A549 (cell line): Measurements from ENCODE around the gene PAPLN. TPM values are rescaled to one million over a fixed set of nuclear protein-coding genes. Genes with fewer than 3 reads are reported as not detected.

Experiments
- ATAC-seq, 2 experiments: fragments of 200-7000 bp in 1 of 2; fragments of >200 bp in 1 of 2; cut with Nextera tagmentation in 1 of 2; cut with Tn5 transposase in 1 of 2; 3 replicates each; pipeline versions ENCODE4 v1.8.0 to v1.9.1; 2018 to 2020; ENCODE audit warnings: mild to moderate bottlenecking in 1 of 2, moderate library complexity in 1 of 2
- CTCF ChIA-PET: fragments of 300-600 bp; sonication (Branson Sonifier 250); formaldehyde crosslinking; extraction: SDS; loops from one replicate; lab custom pipeline; 2021; ENCODE audit warnings: antibody characterized with exemption, inconsistent platforms; lab: Yijun Ruan, JAX
- POLR2A ChIA-PET: fragments of 350-600 bp; formaldehyde crosslinking; extraction: SDS; loops from one replicate; lab custom pipeline; 2021; ENCODE audit warnings: antibody characterized with exemption, inconsistent platforms; lab: Yijun Ruan, JAX
- DNase-seq, 2 experiments: peaks; one replicate each; pipeline versions ENCODE4 v3.0.0 to v3.0.0-alpha.2; 2011 to 2016; ENCODE audit warnings: low read depth in 1 of 2, low spot score in 1 of 2
- FAIRE-seq: peaks from 2 replicates; lab custom pipeline; 2011; peaks lifted over from hg19 to GRCh38; lab: Jason Lieb, UNC
- H3K27ac ChIP-seq, 2 experiments: fragments of >200 bp; sonication (Bioruptor Twin); formaldehyde crosslinking; 3 replicates each; pipeline ENCODE4 v1.5.1; 2016 to 2017
- H3K4me1 ChIP-seq: fragments of >200 bp; sonication (Bioruptor Twin); formaldehyde crosslinking; 3 replicates; pipeline ENCODE4 v1.6.1; 2016
- H3K4me2 ChIP-seq: fragments of >200 bp; sonication (Bioruptor Twin); formaldehyde crosslinking; 3 replicates; pipeline ENCODE4 v1.6.1; 2016
- H3K4me3 ChIP-seq: fragments of >200 bp; sonication (Bioruptor Twin); formaldehyde crosslinking; 3 replicates; pipeline ENCODE4 v1.5.1; 2016
- H3K9me3 ChIP-seq: fragments of >200 bp; sonication (Bioruptor Twin); formaldehyde crosslinking; 3 replicates; pipeline ENCODE4 v1.6.1; 2016
- CEBPB ChIP-seq, 2 experiments: fragments of >200 bp in 1 of 2; sonication (Bioruptor Twin) in 1 of 2; formaldehyde crosslinking in 1 of 2; IDR thresholded peaks; 2 replicates each; pipeline ENCODE4 v1.6.1; 2012 to 2016
- CHD2 ChIP-seq: fragments of 150-350 bp; IDR thresholded peaks from 2 replicates; pipeline ENCODE4 v1.6.1; 2014; ENCODE audit warnings: low read length; ENCODE audit not compliant: partially characterized antibody
- CHD4 ChIP-seq: fragments of 200-600 bp; sonication (generic); IDR thresholded peaks from 2 replicates; pipeline ENCODE4 v1.6.1; 2016; ENCODE audit warnings: antibody characterized with exemption, mild to moderate bottlenecking, borderline replicate concordance
- FOSB ChIP-seq: fragments of 250-450 bp; sonication (Bioruptor Pico); IDR thresholded peaks from 2 replicates; pipeline ENCODE4 v1.5.0; 2020; ENCODE audit warnings: mild to moderate bottlenecking, moderate library complexity
- FOXS1 ChIP-seq: fragments of 250-450 bp; sonication (Bioruptor Pico); IDR thresholded peaks from 2 replicates; pipeline ENCODE4 v1.5.0; 2020; ENCODE audit warnings: mild to moderate bottlenecking, moderate library complexity
- HDAC2 ChIP-seq: fragments of 200-600 bp; sonication (generic); IDR thresholded peaks from 2 replicates; pipeline ENCODE4 v1.6.1; 2016
- HEYL ChIP-seq: fragments of 250-450 bp; sonication (Bioruptor Pico); IDR thresholded peaks from 2 replicates; pipeline ENCODE4 v1.8.0; 2021; ENCODE audit warnings: mild to moderate bottlenecking, moderate library complexity
- HOXB5 ChIP-seq: fragments of 250-450 bp; sonication (Bioruptor Pico); IDR thresholded peaks from 2 replicates; pipeline ENCODE4 v1.5.0; 2020; ENCODE audit warnings: mild to moderate bottlenecking, moderate library complexity
- JUNB ChIP-seq: fragments of >200 bp; sonication (Bioruptor Twin); formaldehyde crosslinking; IDR thresholded peaks from 2 replicates; pipeline ENCODE4 v1.6.1; 2016
- KDM1A ChIP-seq: fragments of 200-600 bp; sonication (generic); IDR thresholded peaks from 2 replicates; pipeline ENCODE4 v1.6.1; 2016; ENCODE audit warnings: low read depth, mild to moderate bottlenecking
- KDM5A ChIP-seq: fragments of 200-600 bp; sonication (generic); IDR thresholded peaks from 2 replicates; pipeline ENCODE4 v1.6.1; 2016; ENCODE audit warnings: antibody characterized with exemption, mild to moderate bottlenecking
- MAFK ChIP-seq: fragments of 450-650 bp; IDR thresholded peaks from 2 replicates; pipeline ENCODE4 v1.6.1; 2014; ENCODE audit not compliant: partially characterized antibody
- MAZ ChIP-seq: fragments of 150-350 bp; IDR thresholded peaks from 2 replicates; pipeline ENCODE4 v1.6.1; 2014; ENCODE audit warnings: antibody characterized with exemption, low read depth, low read length, borderline replicate concordance
- MYC ChIP-seq: IDR thresholded peaks from 2 replicates; pipeline ENCODE4 v1.6.1; 2012; ENCODE audit warnings: mild to moderate bottlenecking, inconsistent platforms, low read length, improper control_type of control experiment, borderline replicate concordance
- POLR2A ChIP-seq: IDR thresholded peaks from 2 replicates; pipeline ENCODE4 v1.6.1; 2012; ENCODE audit warnings: mild to moderate bottlenecking, low read length
- RARB ChIP-seq: fragments of 250-450 bp; sonication (Bioruptor Pico); IDR thresholded peaks from 2 replicates; pipeline ENCODE4 v1.8.0; 2021; ENCODE audit warnings: mild to moderate bottlenecking, moderate library complexity
- RNF2 ChIP-seq: fragments of 200-600 bp; sonication (generic); IDR thresholded peaks from 2 replicates; pipeline ENCODE4 v1.6.1; 2016; ENCODE audit warnings: low read depth, mild to moderate bottlenecking, antibody characterized with exemption, moderate library complexity, borderline replicate concordance
- SREBF2 ChIP-seq: fragments of 450-650 bp; IDR thresholded peaks from 2 replicates; pipeline ENCODE4 v1.6.1; 2014; ENCODE audit warnings: mild to moderate bottlenecking, moderate library complexity
- TP53 ChIP-seq: fragments of 250-450 bp; sonication (Bioruptor Pico); IDR thresholded peaks from 2 replicates; pipeline ENCODE4 v1.5.0; 2021; ENCODE audit warnings: mild to moderate bottlenecking, moderate library complexity
- ZFP36 ChIP-seq: fragments of 450-650 bp; IDR thresholded peaks from 2 replicates; pipeline ENCODE4 v1.6.1; 2014; ENCODE audit warnings: borderline replicate concordance; ENCODE audit not compliant: partially characterized antibody
- WGBS: methylation state at CpG from one replicate; pipeline ENCODE4 v1.1.6; 2017; ENCODE audit errors: missing lambda C conversion rate; 5-methylcytosine and 5-hydroxymethylcytosine counted together
- polyA plus RNA-seq, 4 experiments: library from polyadenylated mRNA; depleted of rRNA in 3 of 4; stranded (reverse); fragments of >200 nt; fragmentation: RNase III in 1 of 4; extraction: RNeasy Plus Mini Kit Qiagen cat#74134 plus additional on column Dnase treatment in 1 of 4; gene quantifications; 2 replicates in 3 of 4; 3 replicates in 1 of 4; pipeline ENCODE4 v1.2.3, GENCODE V29; 2011 to 2017
- TF ChIP-seq, protein P1 (sequence below): fragments of >200 bp; sonication (Bioruptor Twin); formaldehyde crosslinking; IDR thresholded peaks from 3 replicates; pipeline ENCODE4 v1.5.1; 2016
- TF ChIP-seq, protein P2 (sequence below): fragments of >200 bp; sonication (Bioruptor Twin); formaldehyde crosslinking; IDR thresholded peaks from 3 replicates; pipeline ENCODE4 v1.6.1; 2016
- TF ChIP-seq, protein P3 (sequence below): IDR thresholded peaks from 2 replicates; pipeline ENCODE4 v1.6.1; 2012
- TF ChIP-seq, protein P4 (sequence below): fragments of 450-650 bp; IDR thresholded peaks from 2 replicates; pipeline ENCODE4 v1.6.1; 2014; ENCODE audit warnings: antibody characterized with exemption
- TF ChIP-seq, protein P5 (sequence below): IDR thresholded peaks from 2 replicates; pipeline ENCODE4 v1.6.1; 2012

Gene PAPLN
- polyA plus RNA-seq, 2 of the 4 experiments (the other 2 are of a cell fraction): 4.3 to 5.0 TPM

DNA sequence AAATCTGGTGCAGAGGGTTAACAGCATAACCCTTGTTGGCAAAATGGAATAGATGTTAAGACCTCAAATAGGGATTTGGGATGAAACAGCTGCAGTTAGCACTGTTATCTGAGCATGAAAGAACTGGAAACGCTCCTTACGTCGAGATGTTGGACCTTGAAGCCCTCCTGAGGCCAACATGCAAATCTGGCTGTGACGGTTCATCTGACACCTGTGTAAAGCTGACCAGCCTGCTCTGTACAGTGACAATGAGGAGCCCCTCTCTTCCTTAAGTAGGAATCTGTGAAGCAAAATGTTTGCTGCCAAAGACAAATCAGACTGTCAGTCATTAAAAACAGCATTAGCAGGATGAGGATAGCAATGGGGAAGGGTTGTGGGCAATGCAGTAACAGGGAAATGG lies 36.5 kb downstream of the PAPLN start:
- Histone ChIP-seq H3K4me2 (no peak overlapping the region), H3K27ac (no peak overlapping the region), H3K4me1 (no peaks in the 10 kb centered on the region), H3K9me3 (no peaks in the 10 kb centered on the region), H3K4me3 (no peak overlapping the region)
- FAIRE-seq (no peak), ATAC-seq (no peak), DNase-seq (no peak)
- ChIA-PET CTCF (interaction anchor here (0.9 to 2.7 kb wide), 8 partner anchors 8 to 198 kb away, joined by 3 to 15 read pairs (median 6); no protein-coding TSS in a partner anchor), POLR2A (no interaction called here)
- WGBS: 95% methylated on average over 4 of the region's 4 CpGs
- TF ChIP-seq, protein P1, sequence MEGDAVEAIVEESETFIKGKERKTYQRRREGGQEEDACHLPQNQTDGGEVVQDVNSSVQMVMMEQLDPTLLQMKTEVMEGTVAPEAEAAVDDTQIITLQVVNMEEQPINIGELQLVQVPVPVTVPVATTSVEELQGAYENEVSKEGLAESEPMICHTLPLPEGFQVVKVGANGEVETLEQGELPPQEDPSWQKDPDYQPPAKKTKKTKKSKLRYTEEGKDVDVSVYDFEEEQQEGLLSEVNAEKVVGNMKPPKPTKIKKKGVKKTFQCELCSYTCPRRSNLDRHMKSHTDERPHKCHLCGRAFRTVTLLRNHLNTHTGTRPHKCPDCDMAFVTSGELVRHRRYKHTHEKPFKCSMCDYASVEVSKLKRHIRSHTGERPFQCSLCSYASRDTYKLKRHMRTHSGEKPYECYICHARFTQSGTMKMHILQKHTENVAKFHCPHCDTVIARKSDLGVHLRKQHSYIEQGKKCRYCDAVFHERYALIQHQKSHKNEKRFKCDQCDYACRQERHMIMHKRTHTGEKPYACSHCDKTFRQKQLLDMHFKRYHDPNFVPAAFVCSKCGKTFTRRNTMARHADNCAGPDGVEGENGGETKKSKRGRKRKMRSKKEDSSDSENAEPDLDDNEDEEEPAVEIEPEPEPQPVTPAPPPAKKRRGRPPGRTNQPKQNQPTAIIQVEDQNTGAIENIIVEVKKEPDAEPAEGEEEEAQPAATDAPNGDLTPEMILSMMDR: no peak
- TF ChIP-seq KDM1A (no peak), KDM5A (no peak), MAZ (no peak), RARB (CRISPR knock-in tag) (no peak), MAFK (no peak), HOXB5 (CRISPR knock-in tag) (no peak), CHD2 (no peak), RNF2 (no peak), POLR2A (no peak), SREBF2 (no peak), MYC (no peak), FOXS1 (CRISPR knock-in tag) (no peak), ZFP36 (no peak)

DNA sequence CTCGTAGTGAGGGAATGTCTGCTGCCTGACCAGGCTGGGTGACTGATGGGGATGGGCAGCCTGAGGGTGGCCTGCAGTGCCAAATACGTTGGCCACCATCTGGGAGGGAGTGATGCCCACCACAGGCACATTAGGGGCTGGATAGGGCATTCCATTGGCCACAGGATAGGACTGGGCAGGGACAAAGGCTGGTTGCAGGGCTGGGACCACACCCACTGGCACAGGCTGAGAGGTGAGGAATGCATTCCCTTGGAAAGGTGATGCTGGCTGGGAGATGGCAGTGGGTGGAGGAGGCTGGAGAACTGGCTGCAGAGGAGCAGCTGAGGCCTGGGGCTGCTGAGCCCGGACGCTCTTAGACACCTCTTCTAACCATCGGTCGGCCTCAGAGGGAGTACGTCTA lies 39.5 kb downstream of the PAPLN start:
- Histone ChIP-seq H3K27ac (no peak overlapping the region), H3K4me1 (no peaks in the 10 kb centered on the region), H3K4me2 (no peak overlapping the region), H3K9me3 (no peaks in the 10 kb centered on the region), H3K4me3 (no peak overlapping the region)
- DNase-seq (no peak), ATAC-seq (peak in 1 of 2 experiments; percentile 32; a peak in 2 of 6 replicates), FAIRE-seq (no peak)
- CTCF ChIA-PET: interaction anchor here (2.7 kb wide), 1 partner anchor 11 kb away, joined by 13 read pairs; no protein-coding TSS in a partner anchor
- TF ChIP-seq, protein P2, sequence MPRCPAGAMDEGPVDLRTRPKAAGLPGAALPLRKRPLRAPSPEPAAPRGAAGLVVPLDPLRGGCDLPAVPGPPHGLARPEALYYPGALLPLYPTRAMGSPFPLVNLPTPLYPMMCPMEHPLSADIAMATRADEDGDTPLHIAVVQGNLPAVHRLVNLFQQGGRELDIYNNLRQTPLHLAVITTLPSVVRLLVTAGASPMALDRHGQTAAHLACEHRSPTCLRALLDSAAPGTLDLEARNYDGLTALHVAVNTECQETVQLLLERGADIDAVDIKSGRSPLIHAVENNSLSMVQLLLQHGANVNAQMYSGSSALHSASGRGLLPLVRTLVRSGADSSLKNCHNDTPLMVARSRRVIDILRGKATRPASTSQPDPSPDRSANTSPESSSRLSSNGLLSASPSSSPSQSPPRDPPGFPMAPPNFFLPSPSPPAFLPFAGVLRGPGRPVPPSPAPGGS: no peak
- TF ChIP-seq HEYL (CRISPR knock-in tag): no peak
- TF ChIP-seq MAZ: no peak
- TF ChIP-seq, protein P3, sequence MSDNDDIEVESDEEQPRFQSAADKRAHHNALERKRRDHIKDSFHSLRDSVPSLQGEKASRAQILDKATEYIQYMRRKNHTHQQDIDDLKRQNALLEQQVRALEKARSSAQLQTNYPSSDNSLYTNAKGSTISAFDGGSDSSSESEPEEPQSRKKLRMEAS: no peak
- no peak for TF ChIP-seq MYC
- TF ChIP-seq, protein P4, sequence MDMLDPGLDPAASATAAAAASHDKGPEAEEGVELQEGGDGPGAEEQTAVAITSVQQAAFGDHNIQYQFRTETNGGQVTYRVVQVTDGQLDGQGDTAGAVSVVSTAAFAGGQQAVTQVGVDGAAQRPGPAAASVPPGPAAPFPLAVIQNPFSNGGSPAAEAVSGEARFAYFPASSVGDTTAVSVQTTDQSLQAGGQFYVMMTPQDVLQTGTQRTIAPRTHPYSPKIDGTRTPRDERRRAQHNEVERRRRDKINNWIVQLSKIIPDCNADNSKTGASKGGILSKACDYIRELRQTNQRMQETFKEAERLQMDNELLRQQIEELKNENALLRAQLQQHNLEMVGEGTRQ: no peak
- no peak for TF ChIP-seq FOSB
- TF ChIP-seq, protein P1: no peak
- no peak for TF ChIP-seq POLR2A
- TF ChIP-seq HDAC2: no peak
- no peak for TF ChIP-seq TP53 (CRISPR knock-in tag)
- no peak for TF ChIP-seq CHD4
- TF ChIP-seq, protein P5, sequence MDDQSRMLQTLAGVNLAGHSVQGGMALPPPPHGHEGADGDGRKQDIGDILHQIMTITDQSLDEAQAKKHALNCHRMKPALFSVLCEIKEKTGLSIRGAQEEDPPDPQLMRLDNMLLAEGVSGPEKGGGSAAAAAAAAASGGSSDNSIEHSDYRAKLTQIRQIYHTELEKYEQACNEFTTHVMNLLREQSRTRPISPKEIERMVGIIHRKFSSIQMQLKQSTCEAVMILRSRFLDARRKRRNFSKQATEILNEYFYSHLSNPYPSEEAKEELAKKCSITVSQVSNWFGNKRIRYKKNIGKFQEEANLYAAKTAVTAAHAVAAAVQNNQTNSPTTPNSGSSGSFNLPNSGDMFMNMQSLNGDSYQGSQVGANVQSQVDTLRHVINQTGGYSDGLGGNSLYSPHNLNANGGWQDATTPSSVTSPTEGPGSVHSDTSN: no peak
- no peak for TF ChIP-seq JUNB
- no peak for TF ChIP-seq CHD2
- no peak for TF ChIP-seq FOXS1 (CRISPR knock-in tag)
- TF ChIP-seq CEBPB (IDR thresholded peaks at IDR 0.05): no peak
- WGBS: 93% methylated on average over 6 of the region's 7 CpGs
- POLR2A ChIA-PET: no interaction called here
